GM18498 (cell line): ENCODE results near the gene MTCL3.
"Not testable (repeated sequence)": the region's sequence is repeated elsewhere in the genome, so short reads cannot be mapped to it uniquely, and the experiment has no call there.

ENCODE experiments used
- ATAC-seq: cut with Tn5 transposase; IDR thresholded peaks from one replicate; pipeline ENCODE4 v1.9.1; 2021; ENCODE audit warnings: mild to moderate bottlenecking, moderate library complexity; ENCODE audit not compliant: unreplicated experiment

The MTCL3 gene

GRCh38 chr6:127439718-127440117 is 79.4 kb downstream of the MTCL3 start:
- ATAC-seq = no peak

- no peak for ATAC-seq
Measured at GRCh38 chr6:127436578-127437110, 82.5 kb downstream of the MTCL3 start.

- ATAC-seq = no peak
Measured at GRCh38 chr6:127435626-127436220, 83.4 kb downstream of the MTCL3 start.

- no peak for ATAC-seq
Measured at GRCh38 chr6:127434651-127435050, 84.5 kb downstream of the MTCL3 start.

GRCh38 chr6:127428562-127428961 is 90.6 kb downstream of the MTCL3 start:
- not testable (repeated sequence) for ATAC-seq

- no peak for ATAC-seq
Measured at GRCh38 chr6:127423921-127424320, 95.2 kb downstream of the MTCL3 start.
